Endothelial cell of umbilical vein (primary cell): ENCODE data around the gene XCL2.

Source experiments
- EZH2 ChIP-seq: IDR thresholded peaks from 2 replicates; pipeline ENCODE4 v1.6.1; 2012; ENCODE audit warnings: borderline replicate concordance, low read depth, mild to moderate bottlenecking, moderate library complexity, low read length, inconsistent platforms; ENCODE audit not compliant: severe bottlenecking
- MAX ChIP-seq: IDR thresholded peaks from 2 replicates; pipeline ENCODE4 v1.6.1; 2011; ENCODE audit not compliant: insufficient read depth, insufficient read length
- POLR2A ChIP-seq: IDR thresholded peaks from 2 replicates; pipeline ENCODE4 v1.6.1; 2012; ENCODE audit warnings: low read depth, mild to moderate bottlenecking, control low read depth, low read length
- POLR2AphosphoS5 ChIP-seq: IDR thresholded peaks from 2 replicates; pipeline ENCODE4 v1.6.1; 2012; ENCODE audit warnings: low read depth, mild to moderate bottlenecking, control low read depth, low read length, moderate library complexity; ENCODE audit not compliant: insufficient read depth
- TF ChIP-seq, protein P1 (sequence below), 2 donors: IDR thresholded peaks; 1 replicate in 1 of 2; 2 replicates in 1 of 2; pipeline ENCODE4 v1.5.1; 2011; ENCODE audit warnings: low read length in 2 of 2, mild to moderate bottlenecking in 2 of 2, moderate library complexity in 2 of 2, control low read depth in 1 of 2, inconsistent platforms in 1 of 2, low read depth in 1 of 2; ENCODE audit not compliant: insufficient read depth in 1 of 2; ENCODE audit errors: extremely low read depth in 1 of 2

DNA sequence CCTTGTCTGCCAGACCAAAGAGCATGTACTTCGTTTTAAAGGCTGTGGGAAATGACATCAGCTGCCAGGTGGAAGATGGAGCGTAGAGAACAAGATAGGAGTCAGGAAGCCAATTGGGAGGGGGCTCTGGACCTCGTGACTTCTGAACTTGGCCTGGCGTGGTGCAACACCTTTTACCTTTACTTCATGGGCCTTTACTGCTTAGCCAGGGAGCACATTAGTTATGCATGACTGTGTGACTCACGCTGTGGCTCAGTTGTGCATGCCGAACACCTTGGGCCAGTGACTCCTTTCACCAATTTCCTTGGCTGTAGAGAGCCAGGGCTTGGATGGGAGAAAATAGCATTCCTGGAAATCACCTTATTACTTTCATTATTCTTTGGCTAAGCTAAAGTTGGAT is 39.8 kb upstream of the XCL2 start:
- TF ChIP-seq, protein P1, sequence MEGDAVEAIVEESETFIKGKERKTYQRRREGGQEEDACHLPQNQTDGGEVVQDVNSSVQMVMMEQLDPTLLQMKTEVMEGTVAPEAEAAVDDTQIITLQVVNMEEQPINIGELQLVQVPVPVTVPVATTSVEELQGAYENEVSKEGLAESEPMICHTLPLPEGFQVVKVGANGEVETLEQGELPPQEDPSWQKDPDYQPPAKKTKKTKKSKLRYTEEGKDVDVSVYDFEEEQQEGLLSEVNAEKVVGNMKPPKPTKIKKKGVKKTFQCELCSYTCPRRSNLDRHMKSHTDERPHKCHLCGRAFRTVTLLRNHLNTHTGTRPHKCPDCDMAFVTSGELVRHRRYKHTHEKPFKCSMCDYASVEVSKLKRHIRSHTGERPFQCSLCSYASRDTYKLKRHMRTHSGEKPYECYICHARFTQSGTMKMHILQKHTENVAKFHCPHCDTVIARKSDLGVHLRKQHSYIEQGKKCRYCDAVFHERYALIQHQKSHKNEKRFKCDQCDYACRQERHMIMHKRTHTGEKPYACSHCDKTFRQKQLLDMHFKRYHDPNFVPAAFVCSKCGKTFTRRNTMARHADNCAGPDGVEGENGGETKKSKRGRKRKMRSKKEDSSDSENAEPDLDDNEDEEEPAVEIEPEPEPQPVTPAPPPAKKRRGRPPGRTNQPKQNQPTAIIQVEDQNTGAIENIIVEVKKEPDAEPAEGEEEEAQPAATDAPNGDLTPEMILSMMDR (IDR thresholded peaks at IDR 0.05; ENCODE audit: extremely low read depth in 1 of 2, insufficient read depth in 1 of 2, low read depth in 1 of 2, low read length in 2 of 2) = no peak
- no peak for TF ChIP-seq POLR2AphosphoS5
- TF ChIP-seq EZH2 = no peak
- TF ChIP-seq POLR2A = no peak
- TF ChIP-seq MAX = no peak
